CD14-positive monocyte (primary cell): ENCODE data around the gene MAD1L1. TPM values are rescaled to one million over a fixed set of nuclear protein-coding genes. Genes with fewer than 3 reads are reported as not detected.

ENCODE experiments used
- DNase-seq, 3 donors: peaks; one replicate each; pipeline ENCODE4 v3.0.0-alpha.2; 2011 to 2022
- H2AFZ ChIP-seq: 2 replicates; pipeline ENCODE4 v1.6.0; 2012; ENCODE audit warnings: mild to moderate bottlenecking, low read depth, low read length, inconsistent platforms; ENCODE audit not compliant: insufficient read depth, poor library complexity, severe bottlenecking
- H3K27ac ChIP-seq, 2 donors: 1 replicate in 1 of 2; 2 replicates in 1 of 2; pipeline ENCODE4 v1.5.1; 2012 to 2013; ENCODE audit warnings: low read length in 2 of 2, control low read depth in 1 of 2, inconsistent platforms in 1 of 2, low read depth in 1 of 2, mild to moderate bottlenecking in 1 of 2
- H3K27me3 ChIP-seq, 2 donors: one replicate each; pipeline versions ENCODE4 v1.6.0 to v1.6.1; 2011 to 2013; ENCODE audit warnings: low read length in 2 of 2; ENCODE audit not compliant: control insufficient read depth in 2 of 2, insufficient read depth in 2 of 2
- H3K36me3 ChIP-seq, 2 donors: replicated peaks in 1 of 2; 1 replicate in 1 of 2; 2 replicates in 1 of 2; pipeline versions ENCODE4 v1.5.1 to v1.6.1; 2012 to 2013; ENCODE audit warnings: low read length in 2 of 2, control low read depth in 1 of 2, inconsistent platforms in 1 of 2, mild to moderate bottlenecking in 1 of 2; ENCODE audit not compliant: insufficient read depth in 2 of 2, control insufficient read depth in 1 of 2
- H3K4me1 ChIP-seq, 2 donors: 1 replicate in 1 of 2; 2 replicates in 1 of 2; pipeline versions ENCODE4 v1.5.1 to v1.6.1; 2012 to 2013; ENCODE audit warnings: low read length in 2 of 2, control low read depth in 1 of 2, inconsistent platforms in 1 of 2, mild to moderate bottlenecking in 1 of 2, moderate library complexity in 1 of 2; ENCODE audit not compliant: insufficient read depth in 2 of 2, control insufficient read depth in 1 of 2
- H3K4me2 ChIP-seq: replicated peaks from 2 replicates; pipeline ENCODE3; 2012; ENCODE audit warnings: low read length, moderate library complexity, mild to moderate bottlenecking; ENCODE audit not compliant: poor library complexity, severe bottlenecking; ENCODE audit errors: extremely low read depth
- H3K4me3 ChIP-seq, 3 experiments: fragments of 200-600 bp in 1 of 3; sonication (generic) in 1 of 3; replicated peaks in 1 of 3; 1 replicate in 2 of 3; 2 replicates in 1 of 3; pipeline ENCODE4 v1.5.1; 2011 to 2013; ENCODE audit warnings: low read length in 3 of 3, mild to moderate bottlenecking in 3 of 3, control low read depth in 2 of 3, low read depth in 2 of 3, inconsistent platforms in 1 of 3, moderate library complexity in 1 of 3
- H3K79me2 ChIP-seq: 2 replicates; pipeline ENCODE4 v1.6.0; 2012; ENCODE audit warnings: mild to moderate bottlenecking, control low read depth, inconsistent platforms, low read length, moderate library complexity; ENCODE audit not compliant: insufficient read depth
- H3K9ac ChIP-seq: 2 replicates; pipeline ENCODE4 v1.6.0; 2017; ENCODE audit warnings: low read length, mild to moderate bottlenecking; ENCODE audit not compliant: insufficient read depth, poor library complexity, severe bottlenecking
- H3K9me3 ChIP-seq, 2 donors: replicated peaks in 1 of 2; 1 replicate in 1 of 2; 2 replicates in 1 of 2; pipeline versions ENCODE4 v1.5.1 to v1.6.1; 2012 to 2013; ENCODE audit warnings: low read length in 2 of 2, control low read depth in 1 of 2; ENCODE audit not compliant: control insufficient read depth in 1 of 2, insufficient read depth in 1 of 2
- H4K20me1 ChIP-seq: 2 replicates; pipeline ENCODE4 v1.6.0; 2012; ENCODE audit warnings: mild to moderate bottlenecking, low read length, control low read depth, moderate library complexity; ENCODE audit not compliant: insufficient read depth
- H3K27ac Mint-ChIP-seq, 7 donors: one replicate each; pipeline ENCODE4 v1.8.0; 2020; ENCODE audit warnings: mild to moderate bottlenecking in 7 of 7, mixed read lengths in 7 of 7, moderate library complexity in 6 of 7, inconsistent platforms in 2 of 7
- H3K27me3 Mint-ChIP-seq, 3 donors: one replicate each; pipeline ENCODE4 v1.8.0; 2021 to 2022; ENCODE audit warnings: low read depth in 3 of 3, mild to moderate bottlenecking in 3 of 3, mixed read lengths in 3 of 3, moderate library complexity in 3 of 3, inconsistent platforms in 1 of 3
- H3K36me3 Mint-ChIP-seq, 2 donors: one replicate each; pipeline ENCODE4 v1.8.0; 2020; ENCODE audit warnings: mixed read lengths in 2 of 2, inconsistent platforms in 1 of 2, mild to moderate bottlenecking in 1 of 2
- H3K4me1 Mint-ChIP-seq: one replicate; pipeline ENCODE4 v1.8.0; 2020; ENCODE audit warnings: mild to moderate bottlenecking, mixed read lengths
- H3K4me3 Mint-ChIP-seq, 2 donors: one replicate each; pipeline ENCODE4 v1.8.0; 2020; ENCODE audit warnings: mild to moderate bottlenecking in 2 of 2, mixed read lengths in 2 of 2, moderate library complexity in 1 of 2
- H3K9me3 Mint-ChIP-seq, 7 donors: one replicate each; pipeline ENCODE4 v1.8.0; 2020 to 2022; ENCODE audit warnings: mixed read lengths in 7 of 7, mild to moderate bottlenecking in 6 of 7, moderate library complexity in 6 of 7, inconsistent platforms in 2 of 7
- CTCF ChIP-seq: fragments of 200-600 bp; IDR thresholded peaks from one replicate; pipeline ENCODE4 v1.8.0; 2022; ENCODE audit warnings: antibody characterized with exemption, mild to moderate bottlenecking
- WGBS: methylation state at CpG from one replicate; pipeline ENCODE4 v1.1.5; 2013; ENCODE audit warnings: missing lambda C conversion rate; ENCODE audit not compliant: insufficient coverage; 5-methylcytosine and 5-hydroxymethylcytosine counted together
- intact Hi-C, 2 donors: fragments of 100-400 bp; cut with micrococcal nuclease; formaldehyde crosslinking; loops; one replicate each; pipeline versions ENCODE4 v1.15.0 to v1.15.1; 2023
- polyA plus RNA-seq, 3 donors: library from polyadenylated mRNA; depleted of rRNA in 1 of 3; unstranded in 2 of 3; stranded (reverse) in 1 of 3; fragments of 300-500 nt in 2 of 3; fragments of >200 nt in 1 of 3; fragmentation: Illumina TruSeq in 2 of 3; gene quantifications; 1 replicate in 2 of 3; 2 replicates in 1 of 3; pipeline ENCODE4 v1.2.3, GENCODE V29; 2012 to 2021

Gene MAD1L1
- polyA plus RNA-seq, 3 donors: 22.0 to 39.4 (median 33.2) TPM

- Histone ChIP-seq H3K27me3 (no peaks in the 10 kb centered on the region), H2AFZ (no peak overlapping the region), H4K20me1 (peaks cover 37% of the 10 kb centered on the region), H3K4me1 (no peaks in the 10 kb centered on the region), H3K79me2 (no peaks in the 10 kb centered on the region), H3K9ac (no peak overlapping the region), H3K4me3 (no peak overlapping the region), H3K27ac (no peak overlapping the region), H3K36me3 (peaks cover 2 to 11% of the 10 kb centered on the region in 2 donors), H3K9me3 (no peaks in the 10 kb centered on the region), H3K4me2 (no peak overlapping the region)
- intact Hi-C loops: no loop called here
- DNase-seq: no peak
- H3K27ac Mint-ChIP-seq: peak overlapping the region in 1 of 7 donors; percentile 48
- H3K27me3 Mint-ChIP-seq: no peaks in the 10 kb centered on the region
- peaks cover 14 to 18% of the 10 kb centered on the region in 2 donors for H3K36me3 Mint-ChIP-seq
- H3K4me3 Mint-ChIP-seq: no peak overlapping the region
- TF ChIP-seq CTCF: no peak
- 99% methylated on average over 14 of the region's 25 CpGs for WGBS
- H3K4me1 Mint-ChIP-seq: no peaks in the 10 kb centered on the region
- H3K9me3 Mint-ChIP-seq: no peaks in the 10 kb centered on the region
Measured at GRCh38 chr7:1906988-1907745, 325.6 kb downstream of the MAD1L1 start.

GRCh38 chr7:1906087-1906830 lies 326.5 kb downstream of the MAD1L1 start:
- Mint-ChIP-seq H3K4me1 (no peaks in the 10 kb centered on the region), H3K27me3 (no peaks in the 10 kb centered on the region), H3K4me3 (no peak overlapping the region), H3K36me3 (peaks cover 9 to 18% of the 10 kb centered on the region in 2 donors), H3K9me3 (no peaks in the 10 kb centered on the region), H3K27ac (peak overlapping the region in 2 of 7 donors; percentile 34 to 77)
- DNase-seq: no peak
- no peak overlapping the region for H3K4me3 ChIP-seq
- no peak overlapping the region for H2AFZ ChIP-seq
- no peak overlapping the region for H3K9ac ChIP-seq
- no peak for TF ChIP-seq CTCF
- peaks cover 41% of the 10 kb centered on the region for H4K20me1 ChIP-seq
- WGBS: 97% methylated on average over 25 of the region's 25 CpGs
- peaks cover 2 to 6% of the 10 kb centered on the region in 2 donors for H3K36me3 ChIP-seq
- no peaks in the 10 kb centered on the region for H3K27me3 ChIP-seq
- H3K79me2 ChIP-seq: no peaks in the 10 kb centered on the region
- H3K9me3 ChIP-seq: no peaks in the 10 kb centered on the region
- no peaks in the 10 kb centered on the region for H3K4me1 ChIP-seq
- no peak overlapping the region for H3K4me2 ChIP-seq
- H3K27ac ChIP-seq: no peak overlapping the region
- intact Hi-C loops: no loop called here
